Body of pancreas (tissue), 4 donors: ENCODE measurements around the gene EYA4. TPM values are rescaled to one million over a fixed set of nuclear protein-coding genes. Genes with fewer than 3 reads are reported as not detected.

Source experiments
- ATAC-seq: fragments of 150-250 bp; one replicate; pipeline ENCODE4 v1.9.1; 2016
- DNase-seq, 4 donors: peaks; one replicate each; pipeline ENCODE4 v3.0.0-alpha.2; 2019
- H3K27ac ChIP-seq, 4 donors: fragments of 200-600 bp; sonication (generic); 1 replicate in 3 of 4; 2 replicates in 1 of 4; pipeline versions ENCODE4 v1.5.1 to v1.6.1; 2016 to 2019; ENCODE audit warnings: mild to moderate bottlenecking in 1 of 4, mixed read lengths in 1 of 4, moderate library complexity in 1 of 4
- H3K27me3 ChIP-seq, 2 donors: fragments of 200-600 bp; sonication (generic); one replicate each; pipeline ENCODE4 v1.6.0; 2016; ENCODE audit warnings: mild to moderate bottlenecking in 1 of 2
- H3K36me3 ChIP-seq, 2 donors: fragments of 200-600 bp; sonication (generic); replicated peaks in 1 of 2; 2 replicates each; pipeline ENCODE4 v1.5.1; 2016; ENCODE audit warnings: low read depth in 2 of 2; ENCODE audit not compliant: insufficient read depth in 1 of 2
- H3K4me1 ChIP-seq: fragments of 200-600 bp; sonication (generic); one replicate; pipeline ENCODE4 v1.6.0; 2016
- H3K4me3 ChIP-seq, 2 donors: fragments of 200-600 bp; sonication (generic); 1 replicate in 1 of 2; 2 replicates in 1 of 2; pipeline ENCODE4 v1.5.1; 2016 to 2019
- H3K9me3 ChIP-seq, 3 donors: fragments of 200-600 bp; sonication (generic); 1 replicate in 2 of 3; 2 replicates in 1 of 3; pipeline ENCODE4 v1.5.1; 2016
- POLR2A ChIP-seq, 3 donors: fragments of 450-650 bp; IDR thresholded peaks; one replicate each; pipeline ENCODE4 v1.6.1; 2016; ENCODE audit warnings: antibody characterized with exemption in 3 of 3, mild to moderate bottlenecking in 2 of 3
- WGBS, 2 donors: methylation state at CpG; one replicate each; pipeline ENCODE4 v1.1.5; 2017; 5-methylcytosine and 5-hydroxymethylcytosine counted together
- intact Hi-C: fragments of 100-400 bp; cut with DNase I; formaldehyde crosslinking; loops from one replicate; pipeline ENCODE4 v1.15.1; 2023
- total RNA-seq, 2 donors: library from RNA; depleted of rRNA; stranded (reverse); fragments of >200 nt; gene quantifications; one replicate each; pipeline ENCODE4 v1.1.0, GENCODE V29; 2016
- TF ChIP-seq, protein P1 (sequence below), 7 experiments: fragments of 450-650 bp in 4 of 7; fragments of 200-600 bp in 3 of 7; sonication (generic) in 3 of 7; IDR thresholded peaks; one replicate each; pipeline ENCODE4 v1.5.1; 2016 to 2019; ENCODE audit warnings: antibody characterized with exemption in 7 of 7

Gene EYA4
- total RNA-seq, 2 donors from 2014 or later, result 0.26 to 5.3 TPM

DNA sequence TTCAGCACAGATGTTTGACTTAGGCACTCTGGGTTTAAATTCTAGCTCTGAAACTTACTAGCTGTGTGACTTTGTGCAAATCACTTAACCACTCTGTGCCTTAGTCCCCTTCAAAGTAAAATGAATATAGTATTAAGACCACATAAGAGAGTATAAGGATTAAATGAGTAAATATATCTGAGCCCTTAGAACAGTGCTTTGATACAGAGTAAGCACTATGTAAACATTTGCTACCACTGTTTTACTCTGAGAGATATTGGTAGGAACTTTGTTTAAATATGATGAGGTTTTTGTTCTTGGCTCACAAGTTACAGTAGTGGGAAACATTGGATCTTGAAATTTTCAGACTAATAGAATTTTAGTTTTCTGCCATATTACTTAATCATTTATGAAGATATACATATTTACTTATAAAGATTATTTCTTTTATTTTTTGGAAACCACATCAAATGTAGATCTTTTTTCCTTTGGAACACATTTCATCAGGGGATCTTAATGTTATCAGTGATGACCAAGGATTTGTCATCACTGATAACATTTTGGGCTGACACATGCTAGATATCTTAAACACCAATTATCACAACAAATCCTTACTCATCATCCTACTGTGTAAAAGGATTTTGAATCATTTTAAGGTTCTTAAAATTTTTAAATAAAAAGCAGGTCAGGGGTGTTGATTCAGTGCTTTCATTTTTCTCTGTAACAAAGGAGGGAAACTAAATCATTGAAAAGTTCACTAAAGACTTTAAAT lies 226.2 kb downstream of the EYA4 start:
- peaks cover 6% of the 10 kb centered on the region for H3K4me1 ChIP-seq
- H3K36me3 ChIP-seq, result no peaks in the 10 kb centered on the region
- intact Hi-C loops, result no loop called here
- no peak for ATAC-seq
- DNase-seq, result no peak
- no peak overlapping the region for H3K27ac ChIP-seq
- H3K9me3 ChIP-seq, result no peaks in the 10 kb centered on the region
- TF ChIP-seq, protein P1, sequence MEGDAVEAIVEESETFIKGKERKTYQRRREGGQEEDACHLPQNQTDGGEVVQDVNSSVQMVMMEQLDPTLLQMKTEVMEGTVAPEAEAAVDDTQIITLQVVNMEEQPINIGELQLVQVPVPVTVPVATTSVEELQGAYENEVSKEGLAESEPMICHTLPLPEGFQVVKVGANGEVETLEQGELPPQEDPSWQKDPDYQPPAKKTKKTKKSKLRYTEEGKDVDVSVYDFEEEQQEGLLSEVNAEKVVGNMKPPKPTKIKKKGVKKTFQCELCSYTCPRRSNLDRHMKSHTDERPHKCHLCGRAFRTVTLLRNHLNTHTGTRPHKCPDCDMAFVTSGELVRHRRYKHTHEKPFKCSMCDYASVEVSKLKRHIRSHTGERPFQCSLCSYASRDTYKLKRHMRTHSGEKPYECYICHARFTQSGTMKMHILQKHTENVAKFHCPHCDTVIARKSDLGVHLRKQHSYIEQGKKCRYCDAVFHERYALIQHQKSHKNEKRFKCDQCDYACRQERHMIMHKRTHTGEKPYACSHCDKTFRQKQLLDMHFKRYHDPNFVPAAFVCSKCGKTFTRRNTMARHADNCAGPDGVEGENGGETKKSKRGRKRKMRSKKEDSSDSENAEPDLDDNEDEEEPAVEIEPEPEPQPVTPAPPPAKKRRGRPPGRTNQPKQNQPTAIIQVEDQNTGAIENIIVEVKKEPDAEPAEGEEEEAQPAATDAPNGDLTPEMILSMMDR (IDR thresholded peaks at IDR 0.05), result no peak
- no peak for TF ChIP-seq POLR2A (IDR thresholded peaks at IDR 0.05)
- no peaks in the 10 kb centered on the region for H3K27me3 ChIP-seq
- H3K4me3 ChIP-seq, result no peak overlapping the region

DNA sequence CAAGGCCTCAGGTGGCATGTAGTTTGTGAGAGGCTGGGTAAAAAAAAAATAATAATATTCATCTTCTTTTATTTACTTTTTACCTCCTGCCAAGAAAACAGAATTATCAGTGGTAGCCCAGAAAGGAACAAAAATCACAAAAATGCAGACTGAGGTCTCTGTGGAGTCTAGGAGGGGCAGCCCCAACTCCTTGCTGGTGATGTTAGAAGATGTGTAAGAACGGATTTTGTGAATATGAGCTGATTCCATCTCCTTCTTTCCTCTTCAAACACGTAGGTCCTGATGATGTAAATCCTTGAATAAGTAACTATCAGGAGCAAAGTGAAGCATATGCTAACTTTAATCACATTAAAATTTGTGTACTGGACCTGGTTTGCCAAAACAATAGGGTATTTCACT lies 226.8 kb downstream of the EYA4 start:
- Histone ChIP-seq H3K27ac (no peak overlapping the region), H3K36me3 (no peaks in the 10 kb centered on the region), H3K27me3 (no peaks in the 10 kb centered on the region), H3K4me1 (peaks cover 6% of the 10 kb centered on the region), H3K4me3 (no peak overlapping the region), H3K9me3 (no peaks in the 10 kb centered on the region)
- intact Hi-C loops, result no loop called here
- DNase-seq, result no peak
- WGBS, 2 donors, result 55% methylated on average over 2 of the region's 2 CpGs
- no peak for TF ChIP-seq POLR2A (IDR thresholded peaks at IDR 0.05)
- TF ChIP-seq, protein P1 (IDR thresholded peaks at IDR 0.05), result no peak
- ATAC-seq, result no peak

DNA sequence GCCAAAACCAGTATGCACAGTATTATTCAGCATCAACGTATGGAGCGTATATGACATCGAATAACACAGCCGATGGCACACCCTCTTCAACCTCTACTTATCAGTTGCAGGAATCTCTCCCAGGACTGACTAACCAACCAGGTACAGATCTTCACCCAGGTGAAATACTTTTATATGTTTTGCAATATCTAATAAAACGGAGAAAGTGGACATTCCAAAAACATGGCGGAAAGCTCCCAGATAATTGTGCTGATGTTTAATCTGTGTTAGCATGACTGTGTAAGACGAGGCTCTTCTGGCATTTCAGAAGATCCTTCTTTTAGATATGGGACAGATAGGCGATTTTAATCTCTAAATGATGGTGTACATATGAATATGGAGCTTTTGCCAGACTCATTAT lies 227.4 kb downstream of the EYA4 start:
- intact Hi-C loops, result no loop called here
- Histone ChIP-seq H3K9me3 (no peaks in the 10 kb centered on the region), H3K27ac (no peak overlapping the region), H3K36me3 (no peaks in the 10 kb centered on the region), H3K4me3 (no peak overlapping the region), H3K4me1 (peaks cover 6% of the 10 kb centered on the region), H3K27me3 (no peaks in the 10 kb centered on the region)
- ATAC-seq (no peak), DNase-seq (no peak)
- 79 to 84% methylated on average over 8 of the region's 8 CpGs for WGBS, 2 donors
- TF ChIP-seq POLR2A (IDR thresholded peaks at IDR 0.05), result no peak
- TF ChIP-seq, protein P1 (IDR thresholded peaks at IDR 0.05), result no peak

DNA sequence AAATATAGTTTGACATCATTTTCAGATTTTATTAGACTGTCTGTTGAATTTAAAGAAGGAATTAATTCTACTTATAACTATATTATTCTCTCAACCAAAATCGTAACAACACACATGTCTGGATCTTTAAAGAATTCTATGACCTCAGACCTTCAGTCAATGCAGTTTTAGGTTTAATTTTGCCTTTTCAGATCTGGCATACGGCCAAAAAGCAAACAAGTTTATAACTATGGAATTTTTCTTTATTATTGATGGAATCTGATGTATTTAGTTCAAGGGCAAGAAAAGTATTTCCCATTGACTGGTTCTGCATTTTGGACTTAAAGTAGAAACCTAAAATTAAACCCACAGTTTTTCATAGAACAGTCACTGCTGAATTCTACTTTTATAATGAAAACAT lies 233.4 kb downstream of the EYA4 start:
- Histone ChIP-seq H3K36me3 (no peaks in the 10 kb centered on the region), H3K4me1 (no peaks in the 10 kb centered on the region), H3K9me3 (no peaks in the 10 kb centered on the region), H3K27ac (no peak overlapping the region), H3K4me3 (no peak overlapping the region), H3K27me3 (no peaks in the 10 kb centered on the region)
- TF ChIP-seq, protein P1 (IDR thresholded peaks at IDR 0.05), result no peak
- no peak for TF ChIP-seq POLR2A (IDR thresholded peaks at IDR 0.05)
- ATAC-seq, result no peak
- 43 to 44% methylated on average over 2 of the region's 2 CpGs for WGBS, 2 donors
- intact Hi-C loops, result no loop called here
- DNase-seq, result no peak

DNA sequence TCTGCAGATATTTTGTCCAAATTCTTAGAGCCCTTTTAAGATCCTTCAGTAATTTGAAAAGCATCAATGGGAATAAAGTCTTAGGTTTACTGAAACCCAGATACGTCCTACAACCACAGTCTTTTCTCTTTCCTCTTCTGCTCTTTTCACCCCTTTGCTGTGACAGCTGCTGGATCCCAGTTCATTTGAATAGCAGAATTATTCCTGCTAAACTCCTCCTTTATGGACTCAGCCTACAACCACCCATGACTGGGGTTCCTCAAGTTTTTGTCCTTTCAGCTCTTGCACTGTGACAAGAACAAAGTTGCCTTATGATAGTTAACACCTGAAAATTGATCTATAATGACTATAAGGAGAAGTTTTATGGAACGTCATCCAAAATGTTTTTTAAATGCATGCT lies 237.5 kb downstream of the EYA4 start:
- H3K4me1 ChIP-seq, result no peaks in the 10 kb centered on the region
- DNase-seq, result no peak
- no peaks in the 10 kb centered on the region for H3K9me3 ChIP-seq
- ATAC-seq, result no peak
- H3K27me3 ChIP-seq, result no peaks in the 10 kb centered on the region
- H3K36me3 ChIP-seq, result no peaks in the 10 kb centered on the region
- 67 to 76% methylated on average over 2 of the region's 2 CpGs for WGBS, 2 donors
- H3K27ac ChIP-seq, result no peak overlapping the region
- TF ChIP-seq, protein P1 (IDR thresholded peaks at IDR 0.05), result no peak
- no peak for TF ChIP-seq POLR2A (IDR thresholded peaks at IDR 0.05)
- no peak overlapping the region for H3K4me3 ChIP-seq
- intact Hi-C loops, result no loop called here
